GM19463 (cell line): ENCODE results near the gene SV2C.
"Not testable (repeated sequence)": the region's sequence is repeated elsewhere in the genome, so short reads cannot be mapped to it uniquely, and the experiment has no call there.

Experiments
- ATAC-seq: cut with Tn5 transposase; IDR thresholded peaks from one replicate; pipeline ENCODE4 v1.9.1; 2021; ENCODE audit warnings: mild to moderate bottlenecking, moderate library complexity; ENCODE audit not compliant: unreplicated experiment

The SV2C gene, protein sequence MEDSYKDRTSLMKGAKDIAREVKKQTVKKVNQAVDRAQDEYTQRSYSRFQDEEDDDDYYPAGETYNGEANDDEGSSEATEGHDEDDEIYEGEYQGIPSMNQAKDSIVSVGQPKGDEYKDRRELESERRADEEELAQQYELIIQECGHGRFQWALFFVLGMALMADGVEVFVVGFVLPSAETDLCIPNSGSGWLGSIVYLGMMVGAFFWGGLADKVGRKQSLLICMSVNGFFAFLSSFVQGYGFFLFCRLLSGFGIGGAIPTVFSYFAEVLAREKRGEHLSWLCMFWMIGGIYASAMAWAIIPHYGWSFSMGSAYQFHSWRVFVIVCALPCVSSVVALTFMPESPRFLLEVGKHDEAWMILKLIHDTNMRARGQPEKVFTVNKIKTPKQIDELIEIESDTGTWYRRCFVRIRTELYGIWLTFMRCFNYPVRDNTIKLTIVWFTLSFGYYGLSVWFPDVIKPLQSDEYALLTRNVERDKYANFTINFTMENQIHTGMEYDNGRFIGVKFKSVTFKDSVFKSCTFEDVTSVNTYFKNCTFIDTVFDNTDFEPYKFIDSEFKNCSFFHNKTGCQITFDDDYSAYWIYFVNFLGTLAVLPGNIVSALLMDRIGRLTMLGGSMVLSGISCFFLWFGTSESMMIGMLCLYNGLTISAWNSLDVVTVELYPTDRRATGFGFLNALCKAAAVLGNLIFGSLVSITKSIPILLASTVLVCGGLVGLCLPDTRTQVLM

DNA sequence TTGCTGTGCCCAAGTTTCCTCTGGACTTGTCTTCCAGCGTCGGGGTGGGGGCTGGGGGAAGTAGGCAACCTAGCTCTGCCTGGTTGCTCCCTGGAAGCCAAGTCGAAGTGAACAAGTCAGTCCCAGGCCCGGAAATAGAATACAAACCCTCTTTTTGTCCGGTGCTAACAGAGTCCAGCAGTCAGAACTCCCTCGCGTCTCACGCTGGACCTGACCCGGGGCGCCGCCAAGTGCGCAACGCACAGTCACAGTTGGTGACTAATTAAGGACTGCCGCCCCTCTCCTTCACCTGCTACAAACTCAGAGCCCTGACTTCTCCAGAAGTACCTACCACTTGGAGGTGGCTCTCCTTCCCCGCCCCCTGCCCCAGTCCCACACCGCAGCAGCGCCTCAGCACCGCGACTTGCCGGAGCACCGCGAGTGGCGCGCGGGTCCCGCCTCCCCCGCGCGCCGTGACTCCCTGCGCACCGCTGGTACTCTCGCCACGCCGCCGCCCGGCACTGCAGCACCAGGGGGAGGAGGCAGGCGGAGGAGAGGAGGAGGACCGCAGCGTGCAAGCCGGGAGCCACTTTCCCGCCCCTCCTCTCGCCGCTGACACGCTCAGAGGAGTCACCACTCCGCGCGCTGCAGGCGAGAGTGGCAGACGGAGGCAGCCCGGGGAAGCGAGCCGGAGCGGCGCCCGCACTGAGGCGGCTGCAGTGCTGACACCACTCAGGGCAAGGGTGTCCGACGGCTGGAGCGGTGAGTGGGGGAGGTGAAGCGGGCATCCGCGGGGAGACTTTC, at the start of gene SV2C:
Gene SV2C, plus strand, starts transcription at position 612 of the 783 bp plus-strand sequence. CDS start 48,368 bp downstream, outside the sequence.
- ATAC-seq, result no peak

DNA sequence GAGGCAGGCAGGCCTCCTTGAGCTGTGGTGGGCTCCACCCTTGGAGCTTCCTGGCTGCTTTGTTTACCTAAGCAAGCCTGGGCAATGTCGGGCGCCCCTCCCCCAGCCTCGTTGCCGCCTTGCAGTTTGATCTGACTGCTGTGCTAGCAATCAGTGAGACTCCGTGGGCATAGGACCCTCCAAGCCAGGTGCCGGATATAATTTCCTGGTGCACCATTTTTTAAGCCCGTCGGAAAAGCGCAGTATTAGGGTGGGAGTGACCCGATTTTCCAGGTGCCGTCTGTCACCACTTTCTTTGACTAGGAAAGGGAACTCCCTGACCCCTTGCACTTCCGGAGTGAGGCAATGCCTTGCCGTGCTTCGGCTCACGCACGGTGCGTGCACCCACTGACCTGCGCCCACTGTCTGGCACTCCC, 45.4 kb upstream of the SV2C start:
- not testable (repeated sequence) for ATAC-seq

DNA sequence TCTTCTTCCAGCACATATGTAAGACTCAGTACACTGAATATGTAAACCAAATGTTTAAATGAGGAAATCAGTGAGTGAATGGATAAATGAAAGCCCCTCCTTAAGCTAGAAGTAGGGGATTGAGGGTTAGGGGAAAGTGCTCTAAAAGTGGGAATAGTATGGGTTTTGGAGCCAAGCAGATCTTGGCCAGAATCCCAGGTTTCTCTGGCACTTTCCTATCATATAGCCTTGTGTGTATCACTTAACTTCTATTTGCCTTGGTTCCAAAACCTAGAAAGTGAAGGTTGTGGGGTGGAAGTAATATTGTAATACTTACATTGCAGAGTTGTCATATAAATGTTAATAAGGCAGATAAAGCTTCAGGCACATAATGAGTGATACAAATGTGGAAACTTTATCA, 45.0 kb upstream of the SV2C start:
- ATAC-seq, result no peak

DNA sequence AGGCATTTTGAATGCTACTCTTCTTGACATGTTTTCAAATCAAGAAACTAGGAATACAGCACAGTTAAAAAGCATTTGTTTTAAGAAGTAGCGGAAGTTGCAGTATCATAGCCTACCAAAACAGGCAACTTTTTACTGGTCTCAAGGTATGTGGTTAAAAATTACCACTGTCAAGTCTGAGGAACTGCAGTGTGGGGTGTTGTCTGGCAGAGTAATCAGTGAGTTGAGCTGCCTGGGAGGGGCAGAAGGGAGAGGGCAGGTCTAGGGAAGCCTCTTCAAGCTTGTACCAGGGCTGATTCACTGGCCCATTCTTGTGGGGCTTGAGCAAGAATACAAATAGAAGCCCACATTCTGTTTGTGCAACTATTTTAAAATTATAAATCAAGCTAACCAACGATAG, 42.4 kb upstream of the SV2C start:
- no peak for ATAC-seq

DNA sequence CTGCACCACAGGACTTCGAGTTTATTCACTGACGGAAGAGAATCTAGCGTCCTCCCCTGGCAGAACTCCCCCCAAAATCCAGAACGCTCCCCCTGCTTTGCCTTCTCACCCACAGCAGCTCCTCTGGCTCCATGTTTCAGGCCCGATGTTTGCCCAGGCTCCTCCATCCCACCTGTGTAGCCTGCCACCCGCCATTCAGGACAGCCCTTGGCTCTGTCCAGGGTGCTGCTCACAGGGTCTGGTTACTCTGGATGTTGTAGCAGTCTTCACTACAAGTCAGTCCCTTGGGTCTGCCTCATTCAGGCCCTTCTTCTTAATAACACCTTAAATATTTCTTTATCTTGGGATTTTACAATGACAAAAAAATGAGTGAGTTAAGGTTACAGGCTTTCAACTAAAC, 41.3 kb upstream of the SV2C start:
- no peak for ATAC-seq

DNA sequence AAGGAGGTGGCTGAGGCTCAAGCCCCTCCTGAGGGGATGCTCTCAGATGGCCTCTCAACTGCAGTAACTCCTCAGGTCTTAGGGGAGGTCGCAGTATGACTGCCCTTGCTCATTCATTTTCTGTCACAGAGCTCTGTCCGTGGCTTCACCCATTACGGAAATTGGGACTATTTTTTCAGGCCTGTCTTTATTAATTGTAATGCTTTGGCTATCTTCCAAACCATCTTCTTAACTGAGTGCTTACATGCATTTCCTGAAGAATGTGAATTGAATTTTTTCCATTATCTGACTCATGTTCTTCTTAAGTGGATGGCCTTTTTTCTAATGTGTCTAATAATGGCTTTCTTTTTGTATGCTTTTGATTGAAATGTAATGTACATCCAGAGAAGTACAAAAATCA, 36.4 kb upstream of the SV2C start:
- no peak for ATAC-seq

DNA sequence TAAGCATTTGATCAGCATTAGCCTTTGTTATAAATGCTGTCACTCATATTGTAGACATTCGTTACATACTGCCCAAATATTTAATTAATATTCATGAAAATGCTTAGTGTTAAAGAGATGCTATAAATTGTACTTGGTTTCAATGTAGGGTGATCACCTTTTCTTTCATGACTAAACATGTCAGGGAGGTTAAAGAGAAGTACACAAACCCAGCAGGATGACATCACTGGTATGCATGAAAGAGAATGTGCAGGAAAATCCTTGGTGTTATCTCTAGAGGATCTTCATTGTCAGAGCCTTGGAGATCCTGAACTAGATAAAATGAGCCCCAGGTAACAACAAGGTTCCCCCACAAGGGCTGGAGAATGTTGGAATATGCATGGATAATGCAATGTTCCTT, 33.0 kb upstream of the SV2C start:
- ATAC-seq, result no peak

DNA sequence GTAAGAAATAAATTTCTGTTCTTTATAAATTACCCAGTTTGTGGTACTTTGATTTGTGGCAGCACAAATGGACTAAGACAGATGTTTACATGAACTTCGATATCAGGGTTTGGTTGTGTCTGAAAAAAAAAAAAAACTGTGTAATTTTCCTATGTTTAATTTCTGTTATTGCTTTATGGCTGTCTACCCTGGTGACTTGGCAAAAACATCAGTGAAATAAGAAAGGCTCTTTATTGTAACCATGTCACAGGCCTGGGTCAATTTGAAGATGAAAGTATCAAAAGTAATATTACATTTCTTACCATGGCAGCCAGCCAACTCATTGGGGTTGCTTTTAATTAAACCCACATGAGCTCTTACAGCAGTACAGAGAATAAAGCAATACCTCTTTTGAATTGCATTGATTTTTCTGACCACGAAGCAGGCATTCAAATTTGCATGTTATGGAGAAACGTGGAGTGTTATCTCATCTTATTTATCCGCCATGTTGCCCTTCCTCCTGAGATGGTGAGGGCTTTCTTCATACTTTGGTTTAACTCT, 20.6 kb upstream of the SV2C start:
- ATAC-seq, result no peak

DNA sequence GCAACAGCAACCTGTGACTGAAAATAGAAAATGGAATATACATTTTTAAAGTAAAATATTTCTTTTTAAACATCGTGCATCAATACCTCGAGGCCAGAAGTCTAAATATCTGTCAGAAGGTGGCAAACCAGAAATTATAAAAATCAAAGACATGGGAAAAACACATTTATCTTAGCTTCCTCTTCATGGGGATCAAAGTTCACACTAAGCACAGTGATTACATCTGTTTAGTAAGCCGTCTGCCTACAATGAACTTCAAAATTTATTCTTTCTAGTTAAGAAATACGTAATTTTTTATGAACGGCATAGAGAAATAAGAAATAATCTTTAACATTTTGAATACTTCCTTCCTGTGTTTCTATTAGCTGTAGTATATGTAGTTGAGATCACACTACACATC, 17.9 kb upstream of the SV2C start:
- ATAC-seq, result no peak

DNA sequence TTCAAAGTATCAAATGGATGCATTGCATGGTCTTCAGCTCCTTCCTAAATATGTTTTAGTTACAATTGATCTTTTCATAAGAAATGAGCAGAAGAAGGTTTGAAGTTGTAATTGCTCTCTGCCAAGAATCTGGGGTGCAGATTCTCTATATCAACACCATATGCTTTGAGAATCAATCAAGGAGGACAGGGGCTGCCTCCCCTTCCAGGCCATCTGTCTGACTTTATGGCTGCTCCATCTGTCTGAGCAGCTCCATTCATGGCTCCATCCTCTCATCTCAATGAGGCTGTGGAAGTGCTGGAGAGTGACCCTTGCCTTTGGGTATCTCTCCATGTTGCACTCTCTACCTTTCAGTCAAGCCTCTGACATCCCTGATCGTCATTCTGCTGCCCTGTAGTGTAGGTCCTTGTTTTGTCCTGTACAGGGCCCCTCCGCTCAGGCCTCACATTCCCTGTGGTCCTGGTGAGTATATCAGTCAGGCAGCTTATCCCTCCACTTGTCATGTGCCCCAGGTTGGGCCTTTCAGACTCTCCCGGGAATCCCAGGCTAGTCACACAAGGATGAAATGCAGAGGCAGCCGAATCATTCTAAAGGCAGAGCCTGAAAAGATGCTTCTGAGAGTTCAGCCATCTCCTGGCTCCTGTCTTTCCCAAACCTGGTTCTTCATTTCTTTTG, 14.0 kb upstream of the SV2C start:
- ATAC-seq, result no peak

DNA sequence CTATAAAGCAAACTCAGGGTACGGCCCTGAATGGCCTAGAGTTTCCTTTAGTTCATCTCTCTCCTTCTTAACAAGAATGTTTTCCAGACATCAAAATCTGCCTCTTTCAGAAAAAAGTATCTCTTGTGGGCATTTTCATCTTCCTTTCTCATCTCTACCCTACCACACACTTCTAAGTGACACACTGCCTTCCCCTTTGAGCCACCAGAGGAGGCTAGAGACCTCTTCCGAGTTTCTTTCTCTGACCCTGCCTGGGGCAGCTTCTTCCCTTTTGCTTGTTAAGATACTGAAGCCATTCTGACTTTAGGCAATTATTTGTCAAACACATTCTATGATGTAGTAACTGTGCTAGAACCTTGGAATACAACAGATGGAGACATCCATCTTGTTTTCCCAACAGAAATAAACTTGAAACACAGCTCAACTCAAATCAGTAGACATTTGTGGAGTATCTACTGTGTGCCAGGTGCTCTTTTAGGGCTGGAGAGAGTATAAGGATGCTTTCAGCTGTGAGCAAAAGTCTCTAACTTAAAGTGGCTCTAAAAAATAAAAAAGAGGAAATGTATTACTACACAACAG, 8.6 kb upstream of the SV2C start:
- no peak for ATAC-seq

DNA sequence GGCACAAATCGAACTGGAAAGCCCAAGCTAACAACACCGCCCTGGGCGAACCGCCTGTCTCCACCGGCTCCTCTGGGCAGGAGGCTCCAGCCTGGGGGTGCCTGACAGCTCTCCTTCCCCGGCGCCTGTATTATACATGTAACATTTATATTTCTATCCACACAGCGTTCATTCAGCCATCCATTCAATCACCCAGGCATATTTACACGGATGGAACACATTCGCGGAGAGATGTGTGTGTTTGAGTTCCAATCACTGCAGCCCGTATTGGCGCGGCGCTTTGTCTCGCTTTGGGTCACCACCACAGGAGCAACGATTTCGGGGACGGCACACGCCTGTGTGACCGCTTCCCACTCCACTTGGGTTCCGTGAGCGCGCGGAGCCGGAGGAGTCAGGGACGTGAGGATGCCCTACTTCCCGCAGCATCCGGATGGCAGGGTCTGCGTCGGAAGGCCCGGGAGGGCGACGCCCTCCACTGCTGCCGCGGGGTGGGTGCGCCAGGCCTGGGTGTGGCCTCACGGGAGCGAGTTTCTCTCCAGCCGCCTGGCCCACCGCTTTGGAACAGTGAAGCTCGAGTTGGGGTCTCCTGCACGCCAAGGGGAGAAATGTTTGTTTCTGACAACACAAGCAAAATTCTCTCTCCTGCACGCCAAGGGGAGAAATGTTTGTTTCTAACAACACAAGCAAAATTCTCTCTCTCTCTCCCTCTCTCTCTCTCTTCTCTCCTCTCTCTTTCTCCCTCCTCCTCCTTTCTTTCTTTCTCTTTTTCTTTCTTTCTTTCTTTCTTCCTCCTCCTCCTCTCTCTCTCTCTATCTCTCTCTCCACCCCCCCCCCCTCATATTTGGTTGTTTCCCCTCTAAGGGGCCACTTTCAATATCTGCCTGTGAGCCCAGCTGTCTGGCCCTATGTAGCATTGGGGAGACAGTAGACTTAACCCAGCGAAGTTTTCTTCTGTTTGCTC, 1.1 kb upstream of the SV2C start:
- no peak for ATAC-seq

DNA sequence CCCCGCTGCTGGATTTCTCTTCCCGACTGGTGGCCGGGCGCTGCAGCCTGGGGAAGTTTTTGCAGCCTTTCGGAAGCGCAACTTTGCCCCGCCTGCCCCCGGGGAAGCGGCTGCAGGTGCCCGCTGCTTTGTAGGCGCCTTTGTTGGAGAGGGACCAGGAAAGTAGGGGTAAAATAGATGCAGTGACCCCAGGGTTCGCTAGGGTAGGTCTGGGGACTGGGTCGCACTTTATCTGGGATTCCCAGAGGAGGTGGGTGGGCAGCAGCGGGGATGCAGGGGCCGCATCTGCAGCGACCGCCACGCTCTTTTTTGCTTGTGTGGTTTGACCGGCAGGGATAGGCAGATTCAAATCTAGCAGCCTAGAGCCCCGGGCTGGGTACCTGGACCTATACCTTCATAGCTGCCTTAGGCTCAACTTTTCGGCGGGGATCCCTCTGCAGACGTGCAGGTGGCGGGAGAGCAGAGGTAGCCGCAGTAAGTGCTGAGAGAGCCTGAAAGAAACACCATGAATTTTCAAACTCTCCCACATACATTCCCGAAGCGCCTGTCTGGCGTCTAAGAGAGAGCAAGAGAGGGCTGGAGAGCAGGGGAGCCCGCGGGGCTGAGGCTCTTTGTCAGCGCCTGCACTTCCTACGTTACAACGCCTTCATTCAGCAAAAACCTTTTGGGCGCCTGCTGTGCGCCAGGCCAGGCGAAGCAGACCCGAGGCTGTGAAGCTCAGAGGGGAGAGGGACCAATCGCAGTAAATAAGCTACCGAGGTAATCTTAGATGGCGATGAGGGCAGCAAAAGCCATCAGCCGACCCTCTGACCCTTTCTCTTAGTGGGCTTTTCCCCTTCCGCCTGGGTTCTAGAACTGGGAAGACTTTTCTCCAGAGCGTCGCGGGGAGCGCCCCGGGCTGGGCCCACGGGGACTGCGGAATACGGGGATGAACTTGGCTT, 642 bp downstream of the SV2C start:
- no peak for ATAC-seq

DNA sequence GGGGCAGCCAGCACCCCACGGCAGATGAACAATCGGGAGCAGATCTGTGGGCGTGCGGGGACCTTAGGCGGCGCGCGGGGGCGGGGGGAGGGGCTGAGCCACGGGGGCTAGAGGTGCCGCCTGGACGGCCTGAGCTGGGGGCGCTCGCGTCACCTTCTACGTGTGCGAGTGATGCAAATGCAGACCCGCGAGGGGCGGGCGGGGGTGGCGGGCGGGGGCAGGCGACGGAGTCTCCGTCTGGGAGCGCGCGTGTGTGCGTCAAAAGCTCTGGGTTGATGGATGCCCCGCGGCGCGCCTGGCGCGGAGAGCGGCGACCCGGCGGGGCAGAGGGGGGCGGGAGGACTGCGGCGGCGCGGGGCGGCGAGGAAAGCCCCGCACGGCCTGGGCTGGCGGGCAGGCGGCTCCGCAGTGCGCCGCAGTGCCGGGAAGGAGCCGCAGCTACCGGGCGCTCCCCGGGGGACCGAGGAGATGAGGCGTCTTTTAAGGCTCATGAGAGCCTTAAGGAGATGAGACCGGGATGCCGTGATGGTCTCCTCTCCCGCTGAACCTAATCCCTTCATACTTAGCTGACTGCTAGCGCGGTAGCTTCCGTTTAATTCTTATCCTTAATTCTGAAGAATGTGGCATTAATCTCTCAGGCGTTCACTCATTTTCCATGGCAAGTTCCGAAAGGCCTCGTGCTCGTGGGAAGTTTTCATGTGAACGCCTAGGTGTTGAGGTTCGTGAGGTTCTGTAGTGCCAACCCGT, 1.5 kb downstream of the SV2C start:
- ATAC-seq, result no peak

DNA sequence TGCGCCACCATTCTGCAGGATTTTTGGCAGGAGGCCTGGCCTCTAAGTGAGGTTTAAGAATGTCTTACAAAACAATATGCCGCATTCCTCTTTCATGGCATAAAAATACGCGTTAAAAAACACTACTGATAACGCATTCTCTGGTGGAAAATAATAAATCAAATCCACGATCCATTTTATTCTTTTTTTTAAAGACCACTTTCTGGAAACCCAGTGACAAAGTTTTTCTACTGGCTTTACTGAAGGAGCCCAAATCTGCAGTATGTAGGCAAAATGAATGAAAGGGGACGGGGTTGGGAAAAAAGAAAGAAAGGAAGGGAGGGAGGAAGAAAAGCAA, 2.0 kb downstream of the SV2C start:
- no peak for ATAC-seq

DNA sequence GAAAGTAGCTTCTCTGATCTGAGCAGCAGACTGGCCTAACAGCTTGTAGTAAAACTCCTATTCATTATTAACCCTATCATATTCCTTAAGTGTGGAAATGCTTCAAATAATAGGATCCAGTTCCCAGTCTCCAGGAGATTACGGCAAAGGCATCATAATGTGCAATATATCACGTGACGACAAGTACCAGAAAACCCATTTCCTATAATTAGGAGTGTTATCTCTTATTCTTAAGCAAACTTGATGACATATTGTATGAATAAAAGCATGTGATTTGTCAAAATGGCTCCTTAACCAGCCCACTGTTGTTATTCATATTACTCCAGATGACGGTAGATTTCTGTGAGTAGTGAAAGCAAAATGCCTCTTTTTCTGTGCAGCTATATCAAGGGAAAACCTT, 2.9 kb downstream of the SV2C start:
- ATAC-seq, result no peak

DNA sequence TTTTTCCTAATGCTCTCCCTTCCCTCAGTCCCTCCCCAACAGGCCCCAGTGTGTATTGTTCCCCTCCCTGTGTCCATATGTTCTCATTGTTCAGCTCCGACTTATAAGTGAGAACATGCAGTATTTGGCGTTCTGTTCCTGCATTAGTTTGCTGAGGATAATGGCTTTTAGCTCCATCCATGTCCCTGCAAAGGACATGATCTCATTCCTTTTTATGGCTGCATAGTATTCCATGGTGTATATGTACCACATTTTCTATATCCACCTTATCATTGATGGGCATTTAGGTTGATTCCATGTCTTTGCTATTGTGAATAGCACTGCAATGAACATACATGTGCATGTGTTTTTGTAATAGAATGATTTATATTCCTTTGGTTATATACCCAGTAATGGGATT, 6.0 kb downstream of the SV2C start:
- ATAC-seq, result not testable (repeated sequence)

DNA sequence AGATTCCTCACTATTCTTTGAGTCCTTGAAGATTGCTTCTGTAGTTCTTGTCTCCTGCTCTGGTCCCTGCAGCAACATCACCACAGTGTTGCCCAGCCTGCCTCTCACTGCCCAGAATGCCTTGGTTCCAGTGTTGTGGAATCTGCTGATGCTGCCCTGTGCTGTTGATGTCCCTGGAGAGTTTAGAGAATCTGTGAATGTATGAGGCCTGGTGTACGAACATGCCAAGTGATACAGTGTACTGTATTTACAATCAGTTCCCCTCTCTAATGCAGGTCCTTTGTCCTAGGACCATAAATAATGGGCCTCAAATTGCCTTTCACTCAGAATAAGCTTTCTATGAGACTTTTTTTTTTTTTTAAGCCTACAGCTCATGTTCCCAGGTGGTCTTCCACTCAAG, 8.2 kb downstream of the SV2C start:
- no peak for ATAC-seq
